GM18868 (cell line): ENCODE data around the gene SST.

Experiments used
- ATAC-seq: cut with Tn5 transposase; IDR thresholded peaks from one replicate; pipeline ENCODE4 v1.9.1; 2021; ENCODE audit warnings: mild to moderate bottlenecking, moderate library complexity; ENCODE audit not compliant: unreplicated experiment

SST gene

DNA sequence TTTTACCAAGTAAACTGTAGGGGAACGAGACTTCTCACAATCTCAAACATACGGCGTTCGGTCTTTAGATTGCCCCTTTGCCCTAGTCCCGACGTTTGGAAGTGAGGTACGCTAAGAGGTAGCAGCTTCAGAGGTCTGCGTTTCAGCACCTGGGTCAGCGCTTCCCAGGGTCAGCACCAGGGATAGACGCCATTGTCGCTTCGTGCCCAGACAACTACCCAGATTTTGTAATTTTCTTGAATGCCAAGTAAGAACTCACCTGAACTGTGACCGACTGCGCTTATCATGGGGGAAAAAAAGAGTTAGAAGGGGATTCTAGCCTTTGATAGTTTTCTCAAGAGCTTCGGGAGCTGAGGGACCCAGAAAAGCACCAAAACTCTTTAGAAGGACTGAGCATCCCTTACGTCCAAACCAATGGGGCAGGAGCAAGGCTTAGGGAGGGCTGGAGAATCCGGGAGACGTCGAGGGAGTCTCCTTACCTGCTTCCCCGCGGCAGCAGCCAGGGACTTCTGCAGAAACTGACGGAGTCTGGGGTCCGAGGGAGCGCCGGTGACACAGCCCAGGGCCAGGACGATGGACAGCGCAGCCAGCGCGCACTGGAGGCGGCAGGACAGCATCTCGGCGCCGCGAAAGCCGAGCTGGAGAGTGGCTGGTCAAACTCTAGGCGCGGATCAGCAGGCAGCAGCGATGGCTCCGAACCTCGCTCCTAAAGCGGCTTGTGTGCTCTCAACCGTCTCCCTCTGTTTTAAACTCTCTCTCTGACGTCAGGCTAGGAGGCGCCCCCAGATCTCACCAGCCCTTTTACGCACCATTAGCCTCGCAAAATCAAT lies at the start of gene SST:
SST (minus strand) TSS at position 720 of the 830 bp plus-strand sequence; CDS start at position 617, 103 bp downstream.
- ATAC-seq = no peak

- no peak for ATAC-seq
Measured at GRCh38 chr3:187719628-187720336, 49.6 kb upstream of the SST start.

- no peak for ATAC-seq
Measured at GRCh38 chr3:187718802-187719201, 48.6 kb upstream of the SST start.

- no peak for ATAC-seq
Measured at GRCh38 chr3:187717572-187717971, 47.4 kb upstream of the SST start.

- peak; percentile 89 for ATAC-seq
Measured at GRCh38 chr3:187714404-187714979, 44.3 kb upstream of the SST start.

- ATAC-seq = no peak
Measured at GRCh38 chr3:187713504-187713903, 43.3 kb upstream of the SST start.

DNA sequence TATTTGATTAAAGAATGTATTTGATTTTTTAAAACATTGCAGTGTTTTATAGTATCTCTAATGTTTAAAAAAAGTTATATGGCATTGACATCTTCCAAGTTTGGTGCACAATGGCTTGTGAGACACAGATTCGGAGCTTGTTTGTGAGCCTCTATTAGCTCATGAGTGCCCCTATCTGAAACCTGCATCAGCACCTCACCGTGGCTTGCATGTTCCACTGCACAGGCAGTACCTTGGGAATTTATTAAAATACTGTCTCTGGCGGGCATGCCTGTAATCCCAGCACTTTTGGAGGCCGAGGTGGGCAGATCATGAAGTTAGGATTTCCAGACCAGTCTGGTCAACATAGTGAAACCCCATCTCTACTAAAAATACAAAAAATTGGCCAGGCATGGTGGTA lies 39.0 kb upstream of the SST start:
- ATAC-seq = no peak

- ATAC-seq = no peak
Measured at GRCh38 chr3:187708696-187709095, 38.5 kb upstream of the SST start.

DNA sequence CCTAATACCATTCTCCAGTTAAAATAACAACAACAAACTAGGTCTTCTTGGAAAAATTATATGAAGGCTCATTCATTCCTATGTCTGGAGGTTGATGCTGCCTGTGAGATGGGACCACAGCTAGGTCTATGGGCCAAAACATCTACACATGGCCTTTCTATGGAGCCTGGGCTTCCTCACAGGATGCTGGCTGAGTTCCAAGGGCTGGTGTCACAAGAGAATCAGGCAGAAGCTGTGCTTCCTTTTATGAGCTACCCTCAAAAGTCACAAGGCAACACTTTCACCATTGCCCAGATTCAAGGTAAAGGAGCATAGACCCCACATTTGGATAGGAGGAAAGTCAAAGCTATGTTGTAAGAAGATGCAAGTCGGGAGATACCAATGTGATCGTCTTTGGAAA lies 36.8 kb upstream of the SST start:
- ATAC-seq = no peak

DNA sequence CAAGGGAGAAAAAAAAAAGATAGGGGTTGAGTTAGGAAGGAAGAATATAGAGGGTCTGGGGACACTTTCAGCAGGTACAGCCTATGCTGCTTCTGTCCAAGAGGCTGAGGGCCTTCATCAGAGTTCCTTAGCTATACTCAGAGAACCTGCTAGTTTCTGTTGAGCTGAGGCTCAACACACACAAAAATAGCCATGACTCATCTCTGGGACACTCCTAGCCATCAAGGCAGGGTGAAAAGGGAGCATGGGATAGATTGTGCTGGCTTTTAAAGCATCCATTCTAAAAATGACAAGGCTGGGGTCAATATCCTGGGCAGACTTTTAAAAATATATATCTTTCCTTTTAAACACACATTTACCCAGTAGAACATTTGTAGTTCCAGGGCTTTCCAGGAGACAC lies 35.0 kb upstream of the SST start:
- no peak for ATAC-seq

DNA sequence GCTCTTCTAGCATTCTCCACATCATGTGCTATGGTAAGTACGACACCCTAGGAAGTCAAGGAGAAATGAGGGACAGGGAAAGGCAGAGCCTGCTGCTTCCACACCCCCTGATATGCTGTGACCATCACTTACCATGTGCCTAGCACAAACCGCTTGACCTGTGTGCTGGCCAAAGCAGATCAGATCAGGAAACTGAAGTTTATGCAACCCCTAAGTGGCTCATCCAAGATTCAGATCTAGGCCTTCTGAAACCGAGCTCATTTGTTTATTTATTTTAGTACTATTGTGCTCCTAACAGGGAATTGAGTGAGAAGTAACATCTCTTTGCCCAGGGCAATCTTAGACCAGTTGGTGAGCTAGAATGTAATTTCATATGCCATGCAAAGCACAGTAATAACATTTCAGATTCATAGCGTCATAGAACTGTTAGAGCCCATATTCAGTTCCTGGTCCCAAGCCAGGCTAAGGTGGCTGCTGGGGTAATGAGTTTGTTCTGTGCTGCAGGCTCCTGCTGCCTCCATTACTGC lies 32.4 kb upstream of the SST start, which contains the start of gene RTP2:
RTP2 (minus strand) TSS at position 51 of the 527 bp plus-strand sequence. CDS start 429 bp downstream, outside the sequence.
- ATAC-seq = no peak

- no peak for ATAC-seq
Measured at GRCh38 chr3:187700249-187700648, 30.1 kb upstream of the SST start.

- ATAC-seq = no peak
Measured at GRCh38 chr3:187698499-187699399, 28.6 kb upstream of the SST start.

- ATAC-seq = no peak
Measured at GRCh38 chr3:187696021-187696420, 25.8 kb upstream of the SST start.

- ATAC-seq = no peak
Measured at GRCh38 chr3:187695449-187695848, 25.3 kb upstream of the SST start.

DNA sequence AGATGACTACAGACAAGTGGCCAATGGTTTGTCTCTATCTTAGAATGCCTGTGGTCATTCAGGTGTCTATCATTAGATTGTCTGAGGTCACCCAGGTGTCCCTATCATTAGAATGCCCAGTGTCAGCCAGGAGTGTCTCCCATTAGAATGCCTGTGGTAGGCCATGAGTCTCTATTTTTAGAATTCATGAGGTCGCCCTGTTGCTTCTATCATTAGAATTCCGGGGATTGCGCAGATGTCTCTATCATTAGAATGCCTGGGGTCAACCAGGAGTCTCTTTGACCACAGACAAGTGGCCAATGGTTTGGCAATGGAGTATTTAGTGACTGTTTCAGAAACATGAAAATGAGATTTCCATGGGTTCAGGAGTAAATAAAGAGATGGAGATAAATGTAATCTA lies 24.6 kb upstream of the SST start:
- ATAC-seq = no peak

- ATAC-seq = no peak
Measured at GRCh38 chr3:187693431-187693830, 23.2 kb upstream of the SST start.

GRCh38 chr3:187689984-187690383 lies 19.8 kb upstream of the SST start:
- ATAC-seq = no peak

GRCh38 chr3:187686621-187687273 lies 16.6 kb upstream of the SST start:
- ATAC-seq = no peak

- ATAC-seq = no peak
Measured at GRCh38 chr3:187685948-187686347, 15.8 kb upstream of the SST start.
